ENCODE results near the gene CARS2.

The CARS2 gene

GRCh38 chr13:110652231-110652730, 53.6 kb downstream of the CARS2 start:
- no peak for DNase-seq (ENCODE audit: low read depth)

DNA sequence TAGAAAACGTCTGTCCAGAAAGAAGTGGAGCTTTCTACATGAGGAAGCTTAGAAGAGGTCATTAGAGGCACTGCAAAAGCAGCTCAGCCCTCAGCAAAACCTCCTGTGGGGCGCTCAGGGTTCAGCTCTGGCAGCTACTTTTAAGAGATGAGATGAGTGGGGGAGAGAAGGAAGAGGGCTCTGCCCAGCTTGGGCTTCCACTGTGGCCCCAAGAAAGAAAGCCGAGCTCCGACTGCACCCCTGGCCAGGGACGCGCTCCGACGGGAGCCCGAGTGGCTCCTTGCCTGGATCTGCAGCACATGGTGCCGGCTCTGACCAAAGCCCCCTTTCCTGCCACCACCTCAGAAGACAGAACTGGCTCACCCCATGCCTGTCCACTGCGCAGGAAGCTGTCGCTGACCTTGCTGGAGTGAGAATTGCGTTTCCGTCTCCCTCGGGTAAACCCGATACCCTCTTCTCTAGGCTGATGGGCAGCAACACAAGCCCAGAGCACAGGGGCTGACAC, 54.1 kb downstream of the CARS2 start:
- DNase-seq (ENCODE audit: low read depth) = no peak

- no peak for DNase-seq (ENCODE audit: low read depth)
Observed at GRCh38 chr13:110651271-110651670, 54.6 kb downstream of the CARS2 start.

DNA sequence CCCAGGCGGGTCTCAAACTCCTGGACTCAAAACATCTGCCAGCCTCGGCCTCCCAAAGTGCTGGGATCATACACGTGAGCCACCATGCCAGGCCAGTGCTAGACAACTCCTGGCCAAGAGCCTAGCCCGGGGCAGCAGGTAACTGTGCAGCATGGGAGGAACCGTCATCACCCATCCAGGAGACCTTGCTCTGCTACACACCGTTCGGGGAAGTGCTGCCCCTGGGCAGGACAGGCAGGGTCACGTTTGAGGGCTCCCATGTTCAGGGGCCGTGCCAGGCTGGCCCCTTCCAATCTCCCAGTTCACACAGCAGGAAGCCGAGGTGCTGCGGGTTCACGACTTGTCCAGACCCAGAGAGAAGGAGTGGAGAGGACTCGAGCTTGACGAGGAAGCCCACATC, 55.5 kb downstream of the CARS2 start:
- no peak for DNase-seq (ENCODE audit: low read depth)

DNA sequence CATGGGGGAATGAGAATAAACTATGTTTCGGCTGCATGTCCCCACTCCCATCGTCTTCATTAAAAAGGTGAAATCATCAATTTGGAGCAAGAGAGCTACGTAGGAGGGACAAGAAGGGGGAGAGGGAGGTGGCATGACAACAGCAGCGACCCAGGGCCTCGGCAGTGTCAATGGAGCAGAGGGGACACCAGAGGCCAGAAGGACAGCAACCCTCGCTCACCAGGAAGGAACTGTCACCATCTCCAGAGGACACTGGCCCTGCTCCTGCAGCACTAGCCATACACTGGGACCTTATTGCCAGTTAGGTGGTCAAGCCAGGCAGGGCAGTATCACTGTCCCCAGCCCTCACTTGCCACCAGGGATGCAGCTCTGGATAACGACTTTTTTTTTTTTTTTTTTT, 56.4 kb downstream of the CARS2 start:
- DNase-seq (ENCODE audit: low read depth) = no peak

DNA sequence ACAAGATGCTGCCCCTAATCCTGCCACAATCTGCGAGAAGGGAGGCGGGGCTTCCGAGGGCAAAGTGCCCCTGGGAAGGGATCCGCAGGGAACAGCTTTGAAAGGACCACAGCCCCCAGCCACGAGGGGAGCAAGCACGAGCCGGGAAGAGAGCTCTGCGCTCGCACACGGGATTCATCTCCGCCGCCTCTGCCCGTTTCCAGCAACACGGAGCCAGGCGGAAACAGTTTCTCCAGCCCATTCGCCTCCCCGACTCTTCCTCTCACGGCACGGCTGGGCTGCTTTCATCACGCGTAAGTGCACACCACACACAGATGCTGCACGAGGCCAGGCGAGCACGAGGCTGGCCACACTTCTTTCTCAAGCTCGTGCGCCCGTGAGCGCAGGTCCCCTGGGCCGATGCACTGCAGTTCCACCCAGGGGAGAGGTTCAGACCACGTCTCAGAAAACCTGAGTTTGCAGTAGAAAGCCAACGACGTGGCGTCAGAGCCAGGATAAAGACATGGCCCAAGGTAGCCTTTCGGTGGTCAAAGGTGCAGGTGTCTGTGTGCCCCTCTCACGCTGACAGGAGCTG, 57.0 kb downstream of the CARS2 start:
- no peak for DNase-seq (ENCODE audit: low read depth)

GRCh38 chr13:110648146-110648819, 57.6 kb downstream of the CARS2 start:
- DNase-seq (ENCODE audit: low read depth) = no peak

- DNase-seq (ENCODE audit: low read depth) = no peak
Observed at GRCh38 chr13:110647365-110647737, 58.6 kb downstream of the CARS2 start.

GRCh38 chr13:110646442-110647364, 59.2 kb downstream of the CARS2 start:
- DNase-seq (ENCODE audit: low read depth) = no peak

- DNase-seq (ENCODE audit: low read depth) = no peak
Observed at GRCh38 chr13:110645750-110646149, 60.2 kb downstream of the CARS2 start.

DNA sequence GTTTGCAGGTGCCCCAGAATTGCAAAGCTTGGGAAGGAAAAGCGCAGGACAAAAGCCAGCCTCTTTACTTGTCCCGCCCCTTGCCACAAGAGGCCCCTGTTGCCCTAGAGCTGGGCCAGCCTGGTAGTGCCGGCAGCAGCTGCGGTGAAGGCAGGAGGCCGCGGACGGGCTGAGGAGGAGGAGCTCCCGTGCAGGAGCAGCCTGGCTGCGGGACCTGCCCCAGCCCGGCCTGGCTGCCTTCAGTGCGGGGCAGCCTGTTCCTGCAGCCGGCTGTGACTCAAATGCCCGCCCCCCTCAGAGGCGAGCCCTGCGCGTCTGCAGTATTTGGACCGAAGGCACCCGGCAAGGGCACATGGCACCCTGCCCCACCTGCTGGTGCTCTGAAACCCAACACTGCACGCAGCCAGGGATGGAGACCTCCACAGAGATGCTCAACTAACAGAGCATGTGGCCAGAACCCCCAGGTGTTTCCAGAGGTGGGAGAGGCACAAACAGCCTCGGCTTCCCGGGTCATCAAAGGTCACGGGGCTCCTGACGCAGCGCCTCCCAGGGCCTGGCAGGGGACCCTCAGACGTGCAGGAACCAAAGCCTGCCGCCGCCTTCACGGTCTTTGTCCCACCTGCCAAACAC, 60.9 kb downstream of the CARS2 start:
- peak; percentile 55 for DNase-seq (ENCODE audit: low read depth)

GRCh38 chr13:110643768-110644421, 62.0 kb downstream of the CARS2 start:
- no peak for DNase-seq (ENCODE audit: low read depth)

GRCh38 chr13:110643324-110643723, 62.6 kb downstream of the CARS2 start:
- no peak for DNase-seq (ENCODE audit: low read depth)

DNA sequence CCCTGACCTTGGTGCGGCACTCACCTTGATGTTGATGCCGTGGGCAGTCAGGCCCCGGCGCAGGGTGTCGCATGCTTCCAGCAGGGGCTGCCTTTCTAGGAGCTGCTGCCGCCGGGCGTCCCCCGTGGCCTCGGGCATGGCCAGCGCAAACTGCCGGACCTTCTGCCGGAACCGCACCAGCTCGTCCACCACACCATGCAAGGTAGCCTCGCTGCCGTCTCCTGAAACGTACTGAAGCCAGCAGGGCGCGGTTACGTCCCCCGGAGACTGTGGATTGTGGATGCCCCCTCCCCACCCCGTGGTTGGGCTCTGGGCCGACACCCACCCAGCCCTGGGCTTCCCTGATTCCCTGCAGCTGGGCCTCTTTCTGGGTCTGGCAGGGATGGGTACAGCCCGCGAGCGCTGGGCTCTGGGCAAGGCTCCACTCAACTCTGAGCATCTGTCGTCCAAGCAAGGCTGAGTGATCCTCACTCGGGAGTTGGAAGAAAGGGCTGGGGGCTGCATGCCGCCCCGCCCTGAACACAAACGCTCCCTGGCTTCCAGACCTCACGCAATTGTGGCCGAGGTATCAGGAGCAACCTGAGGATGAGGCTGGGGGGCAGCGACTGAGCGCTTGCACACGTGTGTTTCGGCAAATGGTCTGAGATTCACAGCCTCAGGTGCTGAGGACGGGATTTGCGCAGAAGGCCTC, 63.5 kb downstream of the CARS2 start:
- no peak for DNase-seq (ENCODE audit: low read depth)

DNA sequence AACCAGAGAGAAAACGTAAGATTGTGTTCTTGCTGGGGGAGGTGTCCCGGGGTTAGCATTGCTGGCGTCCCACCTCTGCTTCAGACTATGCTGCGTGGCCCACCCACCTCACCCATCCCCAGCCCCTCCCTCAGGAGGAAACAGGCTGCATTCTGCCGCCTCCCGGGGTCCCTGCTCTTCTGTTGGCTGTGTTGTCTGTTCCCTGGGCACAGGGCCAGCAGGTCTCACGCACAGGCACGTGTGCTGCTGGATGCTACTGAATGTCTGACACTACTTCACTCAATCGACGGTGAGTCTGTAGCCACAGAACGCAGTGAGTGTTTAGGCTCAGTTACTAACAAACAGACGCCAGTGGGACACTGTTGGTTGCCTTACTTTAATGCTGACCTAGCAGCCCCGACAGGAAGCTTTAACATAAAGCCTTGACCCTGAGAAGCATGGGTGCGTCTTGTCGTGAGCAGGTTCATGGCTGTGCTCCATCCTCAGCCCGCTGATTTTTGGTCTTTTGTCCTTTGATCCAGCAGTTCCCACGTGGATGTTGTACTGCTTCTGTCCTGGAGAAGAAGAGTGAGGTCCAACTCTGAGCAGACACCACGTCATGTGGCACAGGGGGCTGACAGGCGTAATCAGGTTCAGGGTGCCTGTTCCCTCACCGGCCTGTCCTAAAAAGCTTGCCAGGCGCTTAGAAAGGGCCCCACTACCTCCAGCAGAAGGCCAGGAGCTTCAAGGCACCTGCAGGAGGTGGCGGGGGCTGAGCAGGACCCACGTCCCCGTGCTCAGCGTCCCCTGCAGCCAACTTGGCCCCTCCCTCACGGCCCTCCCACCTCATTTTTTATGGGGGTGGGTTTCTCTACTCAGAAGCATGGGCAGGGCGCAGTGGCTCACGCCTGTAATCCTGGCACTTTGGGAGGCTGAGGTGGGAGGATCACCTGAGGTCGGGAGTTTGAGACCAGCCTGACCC, 64.6 kb downstream of the CARS2 start:
- no peak for DNase-seq (ENCODE audit: low read depth)

DNA sequence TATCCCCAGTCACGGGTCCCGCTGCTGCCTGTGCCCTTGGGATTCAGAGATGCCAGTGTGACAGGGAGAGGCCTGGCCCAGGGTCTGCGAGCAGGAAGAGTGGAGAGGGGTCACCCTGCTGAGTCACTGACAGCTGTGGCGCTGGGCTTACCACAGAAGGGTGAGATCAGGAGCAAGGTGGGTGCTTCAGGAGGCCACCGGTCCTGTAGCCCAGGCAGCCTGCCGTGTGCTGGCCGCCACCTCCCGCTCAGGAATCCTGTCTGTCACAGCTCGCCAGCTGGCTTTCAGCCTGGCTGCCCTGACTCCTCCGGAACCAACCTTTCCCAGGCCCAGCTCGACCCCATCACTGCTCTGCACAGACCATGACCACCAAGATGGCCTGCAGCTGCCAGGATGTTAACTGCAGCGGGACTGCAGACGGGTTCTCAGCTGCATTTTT, 65.3 kb downstream of the CARS2 start:
- no peak for DNase-seq (ENCODE audit: low read depth)

DNA sequence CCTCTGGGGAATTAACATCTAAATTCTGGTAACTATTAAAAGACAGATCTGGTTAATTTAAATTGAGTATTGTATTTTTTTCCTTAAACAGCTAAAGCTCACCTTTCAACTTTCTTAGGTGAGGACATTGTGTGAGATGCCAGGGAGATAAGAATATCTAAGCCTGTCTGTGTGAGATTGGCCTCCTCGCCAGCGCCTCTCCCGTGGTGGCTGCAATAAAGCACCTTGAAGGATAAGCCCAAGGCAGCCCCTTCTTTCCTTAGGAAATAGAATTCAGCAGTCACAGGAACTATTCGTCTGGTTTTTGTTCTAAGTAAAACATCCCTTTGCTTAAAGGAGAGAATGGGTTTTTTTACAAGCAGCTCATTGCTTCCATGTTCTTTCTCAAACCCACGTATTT, 66.0 kb downstream of the CARS2 start:
- no peak for DNase-seq (ENCODE audit: low read depth)

- DNase-seq (ENCODE audit: low read depth) = no peak
Observed at GRCh38 chr13:110638814-110639806, 66.8 kb downstream of the CARS2 start.

- no peak for DNase-seq (ENCODE audit: low read depth)
Observed at GRCh38 chr13:110638257-110638656, 67.7 kb downstream of the CARS2 start.

Measured in fibroblast of the conjunctiva (primary cell).